Loucy (cell line): ENCODE measurements around the gene PCED1B.

Source experiments
- H2AFZ ChIP-seq: fragments of 200-600 bp; sonication (generic); 2 replicates; pipeline ENCODE4 v1.6.0; 2016; ENCODE audit warnings: antibody characterized with exemption, mild to moderate bottlenecking, low read length, moderate library complexity
- H3F3A ChIP-seq: fragments of 200-600 bp; 2 replicates; pipeline ENCODE4 v1.6.0; 2016; ENCODE audit warnings: antibody characterized with exemption, low read depth, mild to moderate bottlenecking
- H3K27me3 ChIP-seq: fragments of 200-600 bp; sonication (generic); 2 replicates; pipeline ENCODE4 v1.6.1; 2014; ENCODE audit warnings: low read length, mild to moderate bottlenecking; ENCODE audit not compliant: insufficient read depth, poor library complexity, severe bottlenecking
- H3K36me3 ChIP-seq: fragments of 200-600 bp; sonication (generic); 2 replicates; pipeline ENCODE4 v1.6.1; 2016; ENCODE audit warnings: low read length; ENCODE audit not compliant: insufficient read depth
- H3K4me1 ChIP-seq: fragments of 200-600 bp; sonication (generic); 2 replicates; pipeline ENCODE4 v1.5.1; 2014; ENCODE audit warnings: low read length, mild to moderate bottlenecking; ENCODE audit not compliant: insufficient read depth, poor library complexity, severe bottlenecking
- H3K4me2 ChIP-seq: fragments of 200-600 bp; sonication (generic); 2 replicates; pipeline ENCODE4 v1.6.0; 2014; ENCODE audit warnings: antibody characterized with exemption, low read length, low read depth, mild to moderate bottlenecking; ENCODE audit not compliant: poor library complexity, severe bottlenecking
- H3K4me3 ChIP-seq: fragments of 200-600 bp; sonication (generic); 2 replicates; pipeline ENCODE4 v1.5.1; 2014; ENCODE audit warnings: low read length, mild to moderate bottlenecking, mixed read lengths; ENCODE audit not compliant: poor library complexity, severe bottlenecking
- H3K79me2 ChIP-seq: fragments of 200-600 bp; sonication (generic); 2 replicates; pipeline ENCODE4 v1.6.1; 2014; ENCODE audit warnings: low read length; ENCODE audit not compliant: insufficient read depth
- H3K9ac ChIP-seq: fragments of 200-600 bp; sonication (generic); 2 replicates; pipeline ENCODE4 v1.6.0; 2014; ENCODE audit warnings: mild to moderate bottlenecking, low read depth, low read length, moderate library complexity; ENCODE audit not compliant: poor library complexity, severe bottlenecking
- H3K9me2 ChIP-seq: fragments of 200-600 bp; sonication (generic); replicated peaks from 2 replicates; pipeline ENCODE4 v1.6.1; 2016; ENCODE audit warnings: low read depth, low read length, mixed read lengths
- H3K9me3 ChIP-seq: fragments of 200-600 bp; sonication (generic); 2 replicates; pipeline ENCODE4 v1.6.1; 2014; ENCODE audit warnings: mild to moderate bottlenecking, antibody characterized with exemption, low read length, low read depth; ENCODE audit not compliant: insufficient read depth
- H4K20me1 ChIP-seq: fragments of 200-600 bp; sonication (generic); 2 replicates; pipeline ENCODE4 v1.6.0; 2014; ENCODE audit warnings: antibody characterized with exemption, low read length, mild to moderate bottlenecking; ENCODE audit not compliant: insufficient read depth, poor library complexity, severe bottlenecking
- CTCF ChIP-seq: fragments of 200-600 bp; sonication (generic); conservative IDR thresholded peaks from 2 replicates; pipeline ENCODE4 v1.5.1; 2014; ENCODE audit warnings: mild to moderate bottlenecking, antibody characterized with exemption, low read length
- EZH2phosphoT487 ChIP-seq: fragments of 200-600 bp; IDR thresholded peaks from 2 replicates; pipeline ENCODE4 v1.6.1; 2018; ENCODE audit warnings: antibody characterized with exemption, mild to moderate bottlenecking, moderate library complexity, borderline replicate concordance

The PCED1B gene

GRCh38 chr12:47272412-47273190 lies 193.2 kb downstream of the PCED1B start:
- Histone ChIP-seq H3K4me1 (peaks cover 73% of the 10 kb centered on the region), H3K79me2 (no peaks in the 10 kb centered on the region), H3F3A (no peaks in the 10 kb centered on the region), H3K4me3 (no peak overlapping the region), H3K36me3 (no peaks in the 10 kb centered on the region), H3K4me2 (peak overlapping the region; percentile 50), H3K9me2 (no peaks in the 10 kb centered on the region), H3K9ac (peak overlapping the region; percentile 3), H3K9me3 (no peaks in the 10 kb centered on the region), H4K20me1 (no peaks in the 10 kb centered on the region), H2AFZ (no peak overlapping the region), H3K27me3 (no peaks in the 10 kb centered on the region)
- no peak for TF ChIP-seq CTCF
- no peak for TF ChIP-seq EZH2phosphoT487

GRCh38 chr12:47273191-47273626 lies 193.8 kb downstream of the PCED1B start:
- TF ChIP-seq EZH2phosphoT487: no peak
- TF ChIP-seq CTCF: no peak
- Histone ChIP-seq H3K4me3 (no peak overlapping the region), H3K4me1 (peaks cover 79% of the 10 kb centered on the region), H3K79me2 (no peaks in the 10 kb centered on the region), H3K9ac (no peak overlapping the region), H3K9me2 (no peaks in the 10 kb centered on the region), H3K36me3 (no peaks in the 10 kb centered on the region), H3K27me3 (no peaks in the 10 kb centered on the region), H2AFZ (no peak overlapping the region), H3F3A (no peaks in the 10 kb centered on the region), H4K20me1 (no peaks in the 10 kb centered on the region), H3K4me2 (no peak overlapping the region), H3K9me3 (no peaks in the 10 kb centered on the region)

DNA sequence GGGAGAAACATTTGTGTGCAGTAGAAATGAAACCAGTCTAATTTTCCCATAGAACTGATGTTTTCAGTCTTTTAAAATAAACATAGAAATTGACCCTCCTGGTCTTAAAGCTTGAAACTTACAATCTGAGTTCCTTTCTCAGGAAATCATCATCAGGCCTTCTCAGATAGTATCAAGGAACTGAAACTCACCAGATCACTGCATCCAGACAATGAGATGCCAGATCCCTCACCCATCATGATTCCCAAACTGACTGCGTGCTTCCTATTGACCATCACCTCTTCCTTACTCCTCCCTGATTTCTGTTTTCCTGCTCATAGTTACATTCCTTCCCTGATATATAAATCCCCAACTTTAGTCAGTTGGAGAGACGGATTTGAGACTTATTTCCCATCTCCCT lies 195.3 kb downstream of the PCED1B start:
- Histone ChIP-seq H3K4me1 (peaks cover 67% of the 10 kb centered on the region), H3K9me2 (no peaks in the 10 kb centered on the region), H3K27me3 (no peaks in the 10 kb centered on the region), H3K4me2 (no peak overlapping the region), H3K9me3 (no peaks in the 10 kb centered on the region), H3K4me3 (no peak overlapping the region), H3F3A (no peaks in the 10 kb centered on the region), H3K36me3 (no peaks in the 10 kb centered on the region), H3K79me2 (no peaks in the 10 kb centered on the region), H2AFZ (no peak overlapping the region), H4K20me1 (no peaks in the 10 kb centered on the region), H3K9ac (no peak overlapping the region)
- TF ChIP-seq CTCF (no peak), EZH2phosphoT487 (no peak)
